GM12801 (cell line): ENCODE measurements around the gene EIF4G2.

Source experiments
- CTCF ChIP-seq: IDR thresholded peaks from one replicate; pipeline ENCODE4 v1.5.1; 2011; ENCODE audit warnings: control low read depth; ENCODE audit not compliant: insufficient read length; ENCODE audit errors: extremely low read depth

The EIF4G2 gene

GRCh38 chr11:10793470-10794255, 15.1 kb downstream of the EIF4G2 start:
- TF ChIP-seq CTCF: no peak

GRCh38 chr11:10792385-10793068, 16.2 kb downstream of the EIF4G2 start:
- TF ChIP-seq CTCF: peak; percentile 4

- no peak for TF ChIP-seq CTCF
Measured at GRCh38 chr11:10786451-10786850, 22.3 kb downstream of the EIF4G2 start.

GRCh38 chr11:10785146-10785474, 23.6 kb downstream of the EIF4G2 start:
- TF ChIP-seq CTCF: no peak

GRCh38 chr11:10784232-10785145, 24.2 kb downstream of the EIF4G2 start:
- no peak for TF ChIP-seq CTCF

- TF ChIP-seq CTCF: no peak
Measured at GRCh38 chr11:10780040-10780439, 28.7 kb downstream of the EIF4G2 start.

GRCh38 chr11:10779086-10779485, 29.6 kb downstream of the EIF4G2 start:
- TF ChIP-seq CTCF: no peak
